Measurements from ENCODE around the gene SERGEF. TPM values are rescaled to one million over a fixed set of nuclear protein-coding genes. Genes with fewer than 3 reads are reported as not detected.
"Not testable (repeated sequence)": the region's sequence is repeated elsewhere in the genome, so short reads cannot be mapped to it uniquely, and the experiment has no call there.

Gene SERGEF
- total RNA-seq, 4 donors from 2014 or later: 42.1 to 61.6 (median 53.9) TPM

DNA sequence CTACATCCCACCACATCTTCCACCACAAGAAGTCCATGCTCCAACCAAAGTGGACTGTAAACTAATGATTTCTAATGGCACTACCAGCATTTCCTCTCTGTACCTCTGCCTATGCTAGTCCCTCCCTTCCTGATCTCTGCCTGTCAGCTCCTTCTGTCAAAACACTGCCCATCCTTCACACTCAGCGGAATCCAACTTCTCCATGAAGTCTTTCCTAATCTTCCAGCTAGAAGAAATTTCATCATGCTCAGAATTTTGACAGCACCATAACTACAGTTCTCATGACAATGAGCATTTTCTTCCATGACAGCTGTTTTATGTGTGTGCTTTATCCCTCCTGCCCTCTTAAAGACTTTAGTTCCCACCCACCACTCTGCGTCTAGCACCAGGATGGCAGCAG is 111.4 kb downstream of the SERGEF start:
- no peak for DNase-seq (ENCODE audit: low spot score in 2 of 2)
- H3K27ac ChIP-seq: no peak overlapping the region
- 90 to 97% methylated on average over 2 of the region's 2 CpGs for WGBS, 2 donors
- H3K4me3 ChIP-seq: no peak overlapping the region
- H3K27me3 ChIP-seq: no peaks in the 10 kb centered on the region
- H3K4me1 ChIP-seq: no peaks in the 10 kb centered on the region
- TF ChIP-seq CTCF (IDR thresholded peaks at IDR 0.05) (no peak), POLR2A (IDR thresholded peaks at IDR 0.05) (no peak), EP300 (IDR thresholded peaks at IDR 0.05) (no peak)
- peaks cover 0 to 21% (median 0%) of the 10 kb centered on the region in 3 donors for H3K36me3 ChIP-seq
- H3K9me3 ChIP-seq: no peaks in the 10 kb centered on the region

DNA sequence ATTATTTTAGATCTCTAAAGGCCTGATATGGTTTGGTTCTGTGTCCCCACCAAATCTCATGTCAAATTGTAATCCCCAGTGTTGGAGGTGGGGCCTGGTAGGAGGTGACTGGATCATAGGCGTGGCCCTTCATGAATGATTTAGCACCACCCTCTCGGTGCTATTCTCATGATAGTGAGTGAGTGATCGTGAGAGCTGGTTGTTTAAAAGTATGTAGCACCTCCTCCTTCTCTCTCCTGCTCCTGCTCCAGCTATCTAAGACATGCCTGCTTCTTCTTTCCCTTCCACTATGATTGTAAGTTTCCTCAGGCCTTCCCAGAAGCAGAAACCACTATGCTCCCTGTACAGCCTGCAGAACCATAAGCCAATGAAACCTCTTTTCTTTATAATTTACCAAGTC is 114.1 kb downstream of the SERGEF start:
- no peak for DNase-seq (ENCODE audit: low spot score in 2 of 2)
- H3K27ac ChIP-seq: no peak overlapping the region
- peaks cover 0 to 14% (median 0%) of the 10 kb centered on the region in 3 donors for H3K36me3 ChIP-seq
- no peaks in the 10 kb centered on the region for H3K27me3 ChIP-seq
- H3K4me1 ChIP-seq: no peaks in the 10 kb centered on the region
- H3K4me3 ChIP-seq: no peak overlapping the region
- TF ChIP-seq POLR2A (IDR thresholded peaks at IDR 0.05) (no peak), CTCF (IDR thresholded peaks at IDR 0.05) (no peak), EP300 (IDR thresholded peaks at IDR 0.05) (no peak)
- WGBS, 2 donors: 58 to 68% methylated on average over 3 of the region's 3 CpGs
- H3K9me3 ChIP-seq: no peaks in the 10 kb centered on the region

DNA sequence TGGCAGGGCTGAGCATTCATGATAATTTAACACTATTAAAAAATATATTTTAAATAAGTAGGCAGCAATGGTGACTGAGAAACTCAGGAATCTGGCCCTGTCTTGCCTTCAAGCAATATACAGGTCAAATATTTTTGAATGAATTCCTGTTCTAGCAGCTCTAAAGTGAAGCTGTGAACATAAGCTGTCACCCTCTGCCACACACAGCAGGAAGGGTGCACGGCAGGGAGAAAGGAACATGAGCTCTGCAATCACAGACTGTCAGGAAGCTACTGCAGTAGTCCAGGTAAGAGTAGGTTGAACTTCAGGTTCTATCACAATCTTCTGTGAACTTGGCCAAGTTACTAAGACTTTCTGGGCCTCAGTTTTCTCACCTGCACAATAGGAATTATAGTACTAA is 114.8 kb downstream of the SERGEF start:
- H3K27me3 ChIP-seq: no peaks in the 10 kb centered on the region
- H3K4me3 ChIP-seq: no peak overlapping the region
- TF ChIP-seq CTCF (IDR thresholded peaks at IDR 0.05) (no peak), POLR2A (IDR thresholded peaks at IDR 0.05) (no peak), EP300 (IDR thresholded peaks at IDR 0.05) (no peak)
- WGBS, 2 donors: 75 to 80% methylated on average over 1 of the region's 1 CpG
- H3K4me1 ChIP-seq: no peaks in the 10 kb centered on the region
- H3K27ac ChIP-seq: no peak overlapping the region
- H3K9me3 ChIP-seq: no peaks in the 10 kb centered on the region
- H3K36me3 ChIP-seq: peaks cover 0 to 7% (median 0%) of the 10 kb centered on the region in 3 donors
- DNase-seq (ENCODE audit: low spot score in 2 of 2): no peak

DNA sequence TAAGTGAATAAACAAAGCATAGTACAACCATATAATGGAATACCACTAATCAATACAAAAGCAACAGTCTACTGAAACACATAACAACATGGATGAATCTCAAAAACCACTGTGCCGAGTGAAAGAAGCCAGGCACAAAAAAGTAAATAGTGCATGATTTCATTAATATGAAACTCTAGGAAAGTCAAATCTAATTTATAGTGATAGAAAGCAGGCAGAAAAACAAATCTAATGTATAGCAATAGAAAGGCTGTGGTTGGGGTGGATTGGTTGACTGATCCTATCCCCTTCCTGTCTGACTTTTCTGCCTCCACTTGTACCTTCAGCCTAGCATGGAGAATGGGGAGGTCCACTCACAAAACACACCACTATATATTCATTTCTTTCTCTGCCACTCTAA is 115.4 kb downstream of the SERGEF start:
- Histone ChIP-seq H3K27me3 (no peaks in the 10 kb centered on the region), H3K27ac (no peak overlapping the region), H3K4me1 (no peaks in the 10 kb centered on the region), H3K4me3 (no peak overlapping the region), H3K9me3 (no peaks in the 10 kb centered on the region), H3K36me3 (peaks cover 0 to 9% (median 0%) of the 10 kb centered on the region in 3 donors)
- no peak for DNase-seq (ENCODE audit: low spot score in 2 of 2)
- TF ChIP-seq CTCF (IDR thresholded peaks at IDR 0.05) (no peak), POLR2A (IDR thresholded peaks at IDR 0.05) (no peak), EP300 (IDR thresholded peaks at IDR 0.05) (no peak)
- 94 to 97% methylated on average over 1 of the region's 1 CpG for WGBS, 2 donors

DNA sequence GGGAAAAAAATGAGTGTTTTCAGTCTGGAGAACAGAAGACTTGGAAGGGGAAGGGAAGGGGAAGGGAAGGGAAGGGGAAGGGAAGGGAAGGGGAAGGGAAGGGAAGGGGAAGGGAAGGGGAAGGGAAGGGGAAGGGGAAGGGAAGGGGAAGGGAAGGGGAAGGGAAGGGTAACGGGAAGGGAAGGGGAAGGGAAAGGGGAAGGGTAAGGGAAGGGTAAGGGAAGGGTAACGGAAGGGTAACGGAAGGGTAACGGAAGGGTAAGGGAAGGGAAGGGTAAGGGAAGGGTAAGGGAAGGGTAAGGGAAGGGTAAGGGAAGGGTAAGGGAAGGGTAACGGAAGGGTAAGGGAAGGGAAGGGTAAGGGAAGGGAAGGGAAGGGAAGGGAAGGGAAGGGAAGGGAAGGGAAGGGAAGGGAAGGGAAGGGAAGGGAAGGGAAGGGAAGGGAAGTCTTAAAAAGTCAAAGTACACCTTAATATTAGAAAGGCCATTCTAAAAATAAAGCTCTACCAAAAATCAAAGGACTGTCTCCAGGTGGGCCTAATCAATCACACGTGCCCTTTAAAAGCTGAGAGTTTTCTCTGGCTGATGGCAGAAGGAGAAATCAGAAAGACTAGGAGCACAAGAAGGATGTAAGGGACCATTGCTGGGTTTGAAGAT is 116.2 kb downstream of the SERGEF start:
- 86 to 91% methylated on average over 6 of the region's 6 CpGs for WGBS, 2 donors
- not testable (repeated sequence) for H3K27me3 ChIP-seq; DNase-seq (ENCODE audit: low spot score in 2 of 2); H3K27ac ChIP-seq; H3K4me1 ChIP-seq; H3K4me3 ChIP-seq; H3K9me3 ChIP-seq
- H3K36me3 ChIP-seq: peaks cover 0 to 15% (median 0%) of the 10 kb centered on the region in 3 donors

Measured in tibial nerve (tissue), 4 donors.